HG03378 (cell line): Measurements from ENCODE around the gene TECPR2.

Experiments used
- ATAC-seq: cut with Tn5 transposase; IDR thresholded peaks from one replicate; pipeline ENCODE4 v1.9.1; 2021; ENCODE audit warnings: mild to moderate bottlenecking, moderate library complexity; ENCODE audit not compliant: unreplicated experiment

TECPR2 gene

GRCh38 chr14:102495491-102496330 lies 133.0 kb downstream of the TECPR2 start:
- no peak for ATAC-seq

GRCh38 chr14:102496331-102496691 lies 133.6 kb downstream of the TECPR2 start:
- ATAC-seq = no peak

- ATAC-seq = no peak
Measured at GRCh38 chr14:102496958-102497744, 134.4 kb downstream of the TECPR2 start.

GRCh38 chr14:102497998-102498677 lies 135.4 kb downstream of the TECPR2 start:
- no peak for ATAC-seq

GRCh38 chr14:102498678-102499265 lies 136.0 kb downstream of the TECPR2 start:
- no peak for ATAC-seq

GRCh38 chr14:102499401-102500157 lies 136.8 kb downstream of the TECPR2 start:
- no peak for ATAC-seq

GRCh38 chr14:102500158-102500662 lies 137.5 kb downstream of the TECPR2 start:
- no peak for ATAC-seq

GRCh38 chr14:102500713-102501112 lies 138.0 kb downstream of the TECPR2 start:
- no peak for ATAC-seq

- no peak for ATAC-seq
Measured at GRCh38 chr14:102501751-102502315, 139.1 kb downstream of the TECPR2 start.

GRCh38 chr14:102502571-102502970 lies 139.8 kb downstream of the TECPR2 start:
- no peak for ATAC-seq

- no peak for ATAC-seq
Measured at GRCh38 chr14:102503641-102504327, 141.0 kb downstream of the TECPR2 start.

GRCh38 chr14:102504328-102504999 lies 141.7 kb downstream of the TECPR2 start:
- no peak for ATAC-seq

- no peak for ATAC-seq
Measured at GRCh38 chr14:102505000-102505619, 142.4 kb downstream of the TECPR2 start.

- no peak for ATAC-seq
Measured at GRCh38 chr14:102505775-102506625, 143.3 kb downstream of the TECPR2 start.

- ATAC-seq = no peak
Measured at GRCh38 chr14:102506626-102506925, 143.8 kb downstream of the TECPR2 start.

- no peak for ATAC-seq
Measured at GRCh38 chr14:102507081-102507856, 144.5 kb downstream of the TECPR2 start.

GRCh38 chr14:102507857-102508312 lies 145.1 kb downstream of the TECPR2 start:
- no peak for ATAC-seq
